H1 (cell line): ENCODE measurements around the gene HABP4.

Experiments used
- POLR2A ChIP-seq, 2 experiments: IDR thresholded peaks; 1 replicate in 1 of 2; 2 replicates in 1 of 2; pipeline ENCODE4 v1.6.1; 2011; ENCODE audit warnings: low read depth in 2 of 2, low read length in 2 of 2, mild to moderate bottlenecking in 2 of 2; ENCODE audit errors: control extremely low read depth in 1 of 2
- SP4 ChIP-seq: IDR thresholded peaks from 2 replicates; pipeline ENCODE4 v1.6.1; 2012; ENCODE audit warnings: low read length, inconsistent platforms
- USF2 ChIP-seq: IDR thresholded peaks from 2 replicates; pipeline ENCODE4 v1.6.1; 2011; ENCODE audit warnings: low read length, improper control_type of control experiment
- TF ChIP-seq, protein P1 (sequence below), 3 experiments: IDR thresholded peaks; 1 replicate in 2 of 3; 2 replicates in 1 of 3; pipeline versions ENCODE4 v1.5.1 to v1.6.1; 2011; ENCODE audit warnings: low read length in 3 of 3, mild to moderate bottlenecking in 3 of 3, inconsistent platforms in 2 of 3, low read depth in 1 of 3, moderate library complexity in 1 of 3; ENCODE audit not compliant: insufficient read depth in 1 of 3; ENCODE audit errors: control extremely low read depth in 1 of 3

GRCh38 chr9:96423322-96423984 lies 26.5 kb upstream of the HABP4 start:
- TF ChIP-seq, protein P1, sequence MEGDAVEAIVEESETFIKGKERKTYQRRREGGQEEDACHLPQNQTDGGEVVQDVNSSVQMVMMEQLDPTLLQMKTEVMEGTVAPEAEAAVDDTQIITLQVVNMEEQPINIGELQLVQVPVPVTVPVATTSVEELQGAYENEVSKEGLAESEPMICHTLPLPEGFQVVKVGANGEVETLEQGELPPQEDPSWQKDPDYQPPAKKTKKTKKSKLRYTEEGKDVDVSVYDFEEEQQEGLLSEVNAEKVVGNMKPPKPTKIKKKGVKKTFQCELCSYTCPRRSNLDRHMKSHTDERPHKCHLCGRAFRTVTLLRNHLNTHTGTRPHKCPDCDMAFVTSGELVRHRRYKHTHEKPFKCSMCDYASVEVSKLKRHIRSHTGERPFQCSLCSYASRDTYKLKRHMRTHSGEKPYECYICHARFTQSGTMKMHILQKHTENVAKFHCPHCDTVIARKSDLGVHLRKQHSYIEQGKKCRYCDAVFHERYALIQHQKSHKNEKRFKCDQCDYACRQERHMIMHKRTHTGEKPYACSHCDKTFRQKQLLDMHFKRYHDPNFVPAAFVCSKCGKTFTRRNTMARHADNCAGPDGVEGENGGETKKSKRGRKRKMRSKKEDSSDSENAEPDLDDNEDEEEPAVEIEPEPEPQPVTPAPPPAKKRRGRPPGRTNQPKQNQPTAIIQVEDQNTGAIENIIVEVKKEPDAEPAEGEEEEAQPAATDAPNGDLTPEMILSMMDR (IDR thresholded peaks at IDR 0.05; ENCODE audit: control extremely low read depth in 1 of 3, insufficient read depth in 1 of 3, low read depth in 1 of 3, low read length in 3 of 3), result no peak
- no peak for TF ChIP-seq POLR2A (IDR thresholded peaks at IDR 0.05; ENCODE audit: control extremely low read depth in 1 of 2, low read depth in 2 of 2, low read length in 2 of 2)
- TF ChIP-seq SP4, result no peak
- no peak for TF ChIP-seq USF2
